H9 (cell line): ENCODE measurements around the gene LIN28B. TPM values are rescaled to one million over a fixed set of nuclear protein-coding genes. Genes with fewer than 3 reads are reported as not detected.

Source experiments
- DNase-seq: peaks from one replicate; pipeline ENCODE4 v3.0.0-alpha.2; 2017
- H2AFZ ChIP-seq: one replicate; pipeline ENCODE4 v1.6.1; 2013; ENCODE audit warnings: mild to moderate bottlenecking, low read length, control low read depth, moderate library complexity
- H2AK5ac ChIP-seq: 2 replicates; pipeline ENCODE4 v1.6.1; 2013; ENCODE audit warnings: low read length, control low read depth, mixed read lengths; ENCODE audit not compliant: insufficient read length
- H2BK120ac ChIP-seq: one replicate; pipeline ENCODE4 v1.6.1; 2013; ENCODE audit warnings: low read depth, mild to moderate bottlenecking, low read length, control low read depth, inconsistent platforms; ENCODE audit not compliant: poor library complexity, severe bottlenecking
- H2BK12ac ChIP-seq: 2 replicates; pipeline ENCODE4 v1.6.1; 2013; ENCODE audit warnings: low read length, control low read depth, mixed read lengths, low read depth; ENCODE audit not compliant: insufficient read length
- H2BK15ac ChIP-seq: 2 replicates; pipeline ENCODE4 v1.6.1; 2013; ENCODE audit warnings: low read depth, low read length, control low read depth
- H2BK20ac ChIP-seq: one replicate; pipeline ENCODE4 v1.6.1; 2013; ENCODE audit warnings: low read depth, mild to moderate bottlenecking, low read length, control low read depth, inconsistent platforms; ENCODE audit not compliant: poor library complexity, severe bottlenecking
- H2BK5ac ChIP-seq: 2 replicates; pipeline ENCODE4 v1.6.1; 2013; ENCODE audit warnings: low read length, control low read depth, mixed read lengths; ENCODE audit not compliant: insufficient read length
- H3K14ac ChIP-seq: 2 replicates; pipeline ENCODE4 v1.6.1; 2013; ENCODE audit warnings: low read length, control low read depth; ENCODE audit not compliant: insufficient read depth
- H3K18ac ChIP-seq: 2 replicates; pipeline ENCODE4 v1.6.1; 2013; ENCODE audit warnings: low read depth, mild to moderate bottlenecking, mixed read lengths, low read length, control low read depth; ENCODE audit not compliant: insufficient read length
- H3K23ac ChIP-seq: 2 replicates; pipeline ENCODE4 v1.6.1; 2013; ENCODE audit warnings: low read length, control low read depth, mixed read lengths, low read depth; ENCODE audit not compliant: insufficient read length
- H3K23me2 ChIP-seq: 2 replicates; pipeline ENCODE4 v1.6.1; 2013; ENCODE audit warnings: low read depth, mild to moderate bottlenecking, mixed read lengths, low read length, control low read depth; ENCODE audit not compliant: insufficient read length, poor library complexity, severe bottlenecking
- H3K27ac ChIP-seq: 2 replicates; pipeline ENCODE4 v1.5.1; 2013; ENCODE audit warnings: low read length, control low read depth, mixed read lengths, low read depth; ENCODE audit not compliant: insufficient read length
- H3K27me3 ChIP-seq: 2 replicates; pipeline ENCODE4 v1.6.1; 2013; ENCODE audit warnings: low read length, control low read depth, inconsistent platforms; ENCODE audit not compliant: insufficient read depth
- H3K4ac ChIP-seq: 2 replicates; pipeline ENCODE4 v1.6.1; 2013; ENCODE audit warnings: low read depth, mild to moderate bottlenecking, control low read depth, inconsistent platforms, low read length, moderate library complexity
- H3K4me1 ChIP-seq: 2 replicates; pipeline ENCODE4 v1.6.1; 2013; ENCODE audit warnings: low read length, control low read depth, inconsistent platforms; ENCODE audit not compliant: insufficient read depth
- H3K4me2 ChIP-seq: 2 replicates; pipeline ENCODE4 v1.6.1; 2013; ENCODE audit warnings: low read length, control low read depth, mixed read lengths; ENCODE audit not compliant: insufficient read length, insufficient read depth
- H3K56ac ChIP-seq: 2 replicates; pipeline ENCODE4 v1.6.1; 2013; ENCODE audit warnings: low read depth, mild to moderate bottlenecking, mixed read lengths, low read length, control low read depth; ENCODE audit not compliant: insufficient read length
- H3K79me1 ChIP-seq: 2 replicates; pipeline ENCODE4 v1.6.1; 2013; ENCODE audit warnings: low read depth, mild to moderate bottlenecking, moderate library complexity, low read length, control low read depth, inconsistent platforms; ENCODE audit not compliant: insufficient read depth, poor library complexity, severe bottlenecking
- H3K79me2 ChIP-seq: 2 replicates; pipeline ENCODE4 v1.6.1; 2013; ENCODE audit warnings: low read length, control low read depth, inconsistent platforms; ENCODE audit not compliant: insufficient read depth
- H3K9ac ChIP-seq: 2 replicates; pipeline ENCODE4 v1.6.1; 2013; ENCODE audit warnings: low read length, control low read depth, mixed read lengths; ENCODE audit not compliant: insufficient read length; ENCODE audit errors: extremely low read depth
- H3K9me3 ChIP-seq: one replicate; pipeline ENCODE4 v1.6.1; 2013; ENCODE audit warnings: low read depth, low read length, inconsistent platforms; ENCODE audit not compliant: control insufficient read depth
- H3T11ph ChIP-seq: one replicate; pipeline ENCODE4 v1.6.1; 2013; ENCODE audit warnings: mild to moderate bottlenecking, low read length, control low read depth, inconsistent platforms
- H4K20me1 ChIP-seq: one replicate; pipeline ENCODE4 v1.6.1; 2013; ENCODE audit not compliant: control insufficient read depth, insufficient read length, insufficient read depth
- H4K5ac ChIP-seq: 2 replicates; pipeline ENCODE4 v1.6.1; 2013; ENCODE audit warnings: low read depth, mild to moderate bottlenecking, mixed read lengths, low read length, control low read depth; ENCODE audit not compliant: insufficient read length
- H4K8ac ChIP-seq: replicated peaks from 2 replicates; pipeline ENCODE4 v1.6.1; 2013; ENCODE audit warnings: low read length, control low read depth, mixed read lengths, low read depth; ENCODE audit not compliant: insufficient read length
- H4K91ac ChIP-seq: 2 replicates; pipeline ENCODE4 v1.6.1; 2013; ENCODE audit warnings: low read depth, mild to moderate bottlenecking, moderate library complexity, mixed read lengths, low read length, control low read depth; ENCODE audit not compliant: insufficient read length
- H3K27ac Mint-ChIP-seq, 3 experiments: 2 replicates in 2 of 3; 3 replicates in 1 of 3; pipeline ENCODE4 v1.8.0; 2020 to 2021; ENCODE audit warnings: mixed read lengths in 3 of 3, mild to moderate bottlenecking in 1 of 3, moderate library complexity in 1 of 3
- H3K27me3 Mint-ChIP-seq: 2 replicates; pipeline ENCODE4 v1.8.0; 2021; ENCODE audit warnings: low read depth, mild to moderate bottlenecking, moderate library complexity, mixed read lengths
- H3K36me3 Mint-ChIP-seq, 3 experiments: 2 replicates in 2 of 3; 3 replicates in 1 of 3; pipeline ENCODE4 v1.8.0; 2020 to 2021; ENCODE audit warnings: low read depth in 3 of 3, mixed read lengths in 3 of 3; ENCODE audit not compliant: insufficient read depth in 1 of 3
- H3K4me1 Mint-ChIP-seq, 2 experiments: 2 replicates each; pipeline ENCODE4 v1.8.0; 2020; ENCODE audit warnings: mixed read lengths in 2 of 2
- H3K4me3 Mint-ChIP-seq, 2 experiments: 2 replicates in 1 of 2; 3 replicates in 1 of 2; pipeline ENCODE4 v1.8.0; 2020 to 2021; ENCODE audit warnings: mild to moderate bottlenecking in 2 of 2, mixed read lengths in 2 of 2, moderate library complexity in 1 of 2
- H3K9me3 Mint-ChIP-seq, 2 experiments: 2 replicates in 1 of 2; 3 replicates in 1 of 2; pipeline ENCODE4 v1.8.0; 2020; ENCODE audit warnings: mild to moderate bottlenecking in 2 of 2, mixed read lengths in 2 of 2, moderate library complexity in 1 of 2
- CTCF ChIP-seq: fragments of 200-600 bp; sonication (generic); conservative IDR thresholded peaks from 3 replicates; pipeline ENCODE4 v1.8.0; 2021; ENCODE audit warnings: antibody characterized with exemption, mild to moderate bottlenecking
- WGBS: extraction: QIAGEN DNeasy Blood & Tissue Kit; methylation state at CpG from one replicate; pipeline ENCODE4 v1.1.7; 2013; ENCODE audit warnings: missing lambda C conversion rate, low lambda C conversion rate, mixed read lengths; ENCODE audit not compliant: insufficient read length; ENCODE audit errors: extremely low coverage; 5-methylcytosine and 5-hydroxymethylcytosine counted together
- total RNA-seq: library from RNA; stranded (reverse); gene quantifications from 2 replicates; pipeline ENCODE4 v1.2.1, GENCODE V29; 2021

Gene LIN28B
- total RNA-seq, 1 experiment from 2014 or later, result 110 TPM

GRCh38 chr6:105051941-105052471 is 95.1 kb downstream of the LIN28B start:
- Mint-ChIP-seq H3K36me3 (peaks cover 8 to 41% (median 16%) of the 10 kb centered on the region in 3 experiments; a peak in 6 of 7 replicates), H3K9me3 (no peaks in the 10 kb centered on the region; a peak in 1 of 5 replicates)
- no peak overlapping the region for H3K27ac ChIP-seq

More at GRCh38 chr6:105051941-105052471, 95.1 kb downstream of the LIN28B start:
- Histone ChIP-seq H3T11ph (no peak overlapping the region), H3K23ac (no peak overlapping the region), H3K79me2 (peaks cover 3% of the 10 kb centered on the region; the same call in 1 of the 2 replicates), H2BK20ac (no peak overlapping the region), H2AK5ac (no peak overlapping the region), H3K23me2 (no peaks in the 10 kb centered on the region), H2BK120ac (no peak overlapping the region), H2AFZ (no peak overlapping the region), H4K8ac (no peak overlapping the region), H3K9me3 (no peaks in the 10 kb centered on the region), H3K56ac (no peak overlapping the region), H4K20me1 (no peaks in the 10 kb centered on the region), H3K4ac (no peak overlapping the region), H3K4me1 (peaks cover 4% of the 10 kb centered on the region; the same call in 1 of the 2 replicates), H2BK12ac (no peak overlapping the region), H3K9ac (no peak overlapping the region), H4K5ac (no peak overlapping the region), H4K91ac (no peak overlapping the region), H3K4me2 (no peak overlapping the region), H3K18ac (no peak overlapping the region), H3K79me1 (no peaks in the 10 kb centered on the region), H2BK5ac (no peak overlapping the region), H2BK15ac (no peak overlapping the region), H3K14ac (no peak overlapping the region), H3K27me3 (no peaks in the 10 kb centered on the region)
- WGBS, result no CpG with 5 or more reads among the region's 3 CpGs
- Mint-ChIP-seq H3K27me3 (no peaks in the 10 kb centered on the region), H3K4me3 (no peak overlapping the region), H3K4me1 (peaks cover 41 to 42% of the 10 kb centered on the region in 2 experiments), H3K27ac (peak overlapping the region in 1 of 3 experiments; percentile 7; a peak in 2 of 7 replicates)
- DNase-seq, result no peak
- no peak for TF ChIP-seq CTCF
